Astrocyte of the spinal cord (primary cell): ENCODE results near the gene PTPN14.
A peak's percentile ranks its signal among the peaks of the same experiment; 100 is the strongest.

Experiments
- DNase-seq: peaks from one replicate; pipeline ENCODE4 v3.0.0; 2011; ENCODE audit warnings: low read depth, low spot score
- H3K4me3 ChIP-seq: 2 replicates; pipeline ENCODE4 v1.5.1; 2011; ENCODE audit warnings: low read depth, mild to moderate bottlenecking, low read length, moderate library complexity
- CTCF ChIP-seq: IDR thresholded peaks from 2 replicates; pipeline ENCODE4 v1.5.1; 2012; ENCODE audit warnings: low read depth, mild to moderate bottlenecking, low read length, inconsistent platforms
- in situ Hi-C: cut with HindIII; loops from 2 replicates; pipeline ENCODE4 v1.10.0; 2017; ENCODE audit warnings: low sequenced_read_pairs

PTPN14 gene

GRCh38 chr1:214552174-214552608 lies 789 bp upstream of the PTPN14 start:
- H3K4me3 ChIP-seq, result peak overlapping the region; percentile 59
- DNase-seq, result peak; percentile 65
- TF ChIP-seq CTCF, result no peak
- in situ Hi-C loops, result no loop called here

GRCh38 chr1:214550857-214551435 lies 456 bp downstream of the PTPN14 start:
- in situ Hi-C loops, result no loop called here
- no peak for DNase-seq
- peak overlapping the region; percentile 91 for H3K4me3 ChIP-seq
- TF ChIP-seq CTCF, result no peak

- in situ Hi-C loops, result no loop called here
- DNase-seq, result peak; percentile 58
- TF ChIP-seq CTCF, result peak; percentile 26
- H3K4me3 ChIP-seq, result peak overlapping the region; percentile 91
These were observed 1.2 kb downstream of the PTPN14 start for GRCh38 chr1:214550013-214550856.

GRCh38 chr1:214549604-214550003 lies 1.8 kb downstream of the PTPN14 start:
- in situ Hi-C loops, result no loop called here
- no peak for TF ChIP-seq CTCF
- no peak for DNase-seq
- peak overlapping the region; percentile 91 for H3K4me3 ChIP-seq

- H3K4me3 ChIP-seq, result peak overlapping the region; percentile 91
- peak; percentile 61 for DNase-seq
- in situ Hi-C loops, result no loop called here
- TF ChIP-seq CTCF, result no peak
These were observed 2.4 kb downstream of the PTPN14 start for GRCh38 chr1:214548988-214549387.

GRCh38 chr1:214548271-214548670 lies 3.1 kb downstream of the PTPN14 start:
- H3K4me3 ChIP-seq, result peak overlapping the region; percentile 91
- no peak for TF ChIP-seq CTCF
- no peak for DNase-seq
- in situ Hi-C loops, result no loop called here
